ENCODE data around the gene CNPY4. TPM values are rescaled to one million over a fixed set of nuclear protein-coding genes. Genes with fewer than 3 reads are reported as not detected.

CNPY4 gene
- polyA plus RNA-seq, 1 donor (not counting 4 experiments of a cell fraction or from before 2014, with no cell fraction given) = 9.9 TPM

DNA sequence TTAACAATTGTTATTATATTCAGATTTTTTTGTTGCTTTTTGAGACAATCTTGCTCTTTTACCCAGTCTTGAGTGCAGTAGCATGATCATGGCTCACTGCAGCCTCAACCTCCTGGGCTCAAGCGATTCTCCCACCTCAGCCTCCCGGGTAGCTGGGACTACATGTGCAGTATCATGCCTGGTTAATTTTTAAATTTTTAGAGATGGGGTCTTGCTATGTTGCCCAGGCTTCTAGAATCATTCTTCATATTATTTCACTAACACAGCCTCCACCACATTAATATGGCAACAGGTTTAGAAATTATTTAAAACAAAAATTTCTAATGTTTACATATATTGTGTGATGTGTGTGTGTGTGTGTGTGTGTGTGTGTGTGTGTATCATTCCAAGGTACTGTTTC, 27.8 kb downstream of the CNPY4 start:
- no peak overlapping the region for H3K9ac ChIP-seq (ENCODE audit: control insufficient read depth, extremely low read depth, insufficient read depth, low read length)
- DNase-seq (ENCODE audit: low read depth, low spot score) = no peak
- H3K4me3 ChIP-seq (ENCODE audit: control insufficient read depth in 2 of 3, extremely low read depth in 1 of 3, insufficient read depth in 2 of 3, low read depth in 1 of 3, low read length in 3 of 3) = no peak overlapping the region
- H3K27ac ChIP-seq (ENCODE audit: control insufficient read depth, insufficient read depth, low read length) = no peak overlapping the region
- H3K4me1 ChIP-seq (ENCODE audit: control insufficient read depth, extremely low read depth, insufficient read depth, low read length) = peaks cover 18% of the 10 kb centered on the region
- no peak overlapping the region for H2AFZ ChIP-seq (ENCODE audit: control insufficient read depth, low read length)
- no peaks in the 10 kb centered on the region for H3K9me1 ChIP-seq (ENCODE audit: control insufficient read depth, extremely low read depth, insufficient read depth, low read length)
- FAIRE-seq = no peak
- H4K20me1 ChIP-seq (ENCODE audit: control insufficient read depth, extremely low read depth, insufficient read depth, low read length) = no peaks in the 10 kb centered on the region
- no peaks in the 10 kb centered on the region for H3K36me3 ChIP-seq (ENCODE audit: control insufficient read depth in 2 of 2, extremely low read depth in 1 of 2, insufficient read depth in 2 of 2, low read length in 2 of 2)
- H3K9me3 ChIP-seq (ENCODE audit: control insufficient read depth, low read depth, low read length) = no peaks in the 10 kb centered on the region
- H3K79me2 ChIP-seq (ENCODE audit: control insufficient read depth, insufficient read depth, low read length) = peaks cover 15% of the 10 kb centered on the region
- dilution Hi-C loops (cut with MboI; ENCODE audit: extremely low pct_ligation_motif_present, low sequenced_read_pairs) = no loop called here
- no peaks in the 10 kb centered on the region for H3K27me3 ChIP-seq (ENCODE audit: control insufficient read depth, extremely low read depth, insufficient read depth, low read length)
- no peak overlapping the region for H3K4me2 ChIP-seq (ENCODE audit: control insufficient read depth, extremely low read depth, insufficient read depth, low read depth, low read length)
- TF ChIP-seq CTCF (optimal IDR thresholded peaks at IDR 0.05 in 1 of 3, IDR thresholded peaks at IDR 0.05 in 1 of 3, conservative IDR thresholded peaks at IDR 0.05 in 1 of 3; ENCODE audit: extremely low read depth in 1 of 3, insufficient read depth in 2 of 3, low read length in 3 of 3) = no peak
- no peak for TF ChIP-seq EZH2 (IDR thresholded peaks at IDR 0.05; ENCODE audit: low read length)

- TF ChIP-seq EZH2 (IDR thresholded peaks at IDR 0.05; ENCODE audit: low read length) (no peak), CTCF (optimal IDR thresholded peaks at IDR 0.05 in 1 of 3, IDR thresholded peaks at IDR 0.05 in 1 of 3, conservative IDR thresholded peaks at IDR 0.05 in 1 of 3; ENCODE audit: extremely low read depth in 1 of 3, insufficient read depth in 2 of 3, low read length in 3 of 3) (no peak)
- Histone ChIP-seq H4K20me1 (ENCODE audit: control insufficient read depth, extremely low read depth, insufficient read depth, low read length) (no peaks in the 10 kb centered on the region), H3K9ac (ENCODE audit: control insufficient read depth, extremely low read depth, insufficient read depth, low read length) (peak overlapping the region; percentile 78), H3K79me2 (ENCODE audit: control insufficient read depth, insufficient read depth, low read length) (peaks cover 15% of the 10 kb centered on the region), H3K9me3 (ENCODE audit: control insufficient read depth, low read depth, low read length) (no peaks in the 10 kb centered on the region), H3K27me3 (ENCODE audit: control insufficient read depth, extremely low read depth, insufficient read depth, low read length) (no peaks in the 10 kb centered on the region), H3K9me1 (ENCODE audit: control insufficient read depth, extremely low read depth, insufficient read depth, low read length) (no peaks in the 10 kb centered on the region), H3K27ac (ENCODE audit: control insufficient read depth, insufficient read depth, low read length) (peak overlapping the region; percentile 63), H3K4me2 (ENCODE audit: control insufficient read depth, extremely low read depth, insufficient read depth, low read depth, low read length) (peak overlapping the region; percentile 89), H3K4me3 (ENCODE audit: control insufficient read depth in 2 of 3, extremely low read depth in 1 of 3, insufficient read depth in 2 of 3, low read depth in 1 of 3, low read length in 3 of 3) (peak overlapping the region; percentile 26 to 75 (median 55)), H3K4me1 (ENCODE audit: control insufficient read depth, extremely low read depth, insufficient read depth, low read length) (peaks cover 18% of the 10 kb centered on the region), H2AFZ (ENCODE audit: control insufficient read depth, low read length) (peak overlapping the region; percentile 84), H3K36me3 (ENCODE audit: control insufficient read depth in 2 of 2, extremely low read depth in 1 of 2, insufficient read depth in 2 of 2, low read length in 2 of 2) (no peaks in the 10 kb centered on the region)
- dilution Hi-C loops (cut with MboI; ENCODE audit: extremely low pct_ligation_motif_present, low sequenced_read_pairs) = no loop called here
- FAIRE-seq (no peak), DNase-seq (ENCODE audit: low read depth, low spot score) (no peak)
Measured at GRCh38 chr7:100148225-100148558, 28.8 kb downstream of the CNPY4 start.
